ENCODE data around the gene UCK2.

The UCK2 gene

DNA sequence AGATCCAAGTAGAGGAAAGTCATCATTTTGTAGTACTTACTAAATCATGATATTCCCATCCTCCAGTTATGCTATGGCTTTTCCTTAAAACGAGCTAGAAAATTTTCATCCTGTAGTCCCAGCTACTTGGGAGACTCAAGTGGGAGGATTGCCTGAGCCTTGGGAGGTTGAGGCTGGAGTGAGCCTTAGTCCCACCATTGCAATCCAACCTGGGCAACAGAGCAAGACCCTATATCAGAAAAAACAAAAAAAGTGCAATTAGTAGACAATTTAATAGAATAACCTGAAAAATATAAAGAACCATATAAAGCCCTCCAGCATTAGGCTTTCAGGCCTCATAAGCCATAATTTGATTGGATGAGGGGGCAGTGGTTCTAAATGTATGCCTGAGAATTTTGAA is 6.8 kb downstream of the UCK2 start:
- no peak for DNase-seq (ENCODE audit: low read depth in 2 of 2)

- no peak for DNase-seq (ENCODE audit: low read depth in 2 of 2)
These were observed 7.5 kb downstream of the UCK2 start for GRCh38 chr1:165834881-165835280.

- no peak for DNase-seq (ENCODE audit: low read depth in 2 of 2)
These were observed 9.5 kb downstream of the UCK2 start for GRCh38 chr1:165836664-165837482.

DNA sequence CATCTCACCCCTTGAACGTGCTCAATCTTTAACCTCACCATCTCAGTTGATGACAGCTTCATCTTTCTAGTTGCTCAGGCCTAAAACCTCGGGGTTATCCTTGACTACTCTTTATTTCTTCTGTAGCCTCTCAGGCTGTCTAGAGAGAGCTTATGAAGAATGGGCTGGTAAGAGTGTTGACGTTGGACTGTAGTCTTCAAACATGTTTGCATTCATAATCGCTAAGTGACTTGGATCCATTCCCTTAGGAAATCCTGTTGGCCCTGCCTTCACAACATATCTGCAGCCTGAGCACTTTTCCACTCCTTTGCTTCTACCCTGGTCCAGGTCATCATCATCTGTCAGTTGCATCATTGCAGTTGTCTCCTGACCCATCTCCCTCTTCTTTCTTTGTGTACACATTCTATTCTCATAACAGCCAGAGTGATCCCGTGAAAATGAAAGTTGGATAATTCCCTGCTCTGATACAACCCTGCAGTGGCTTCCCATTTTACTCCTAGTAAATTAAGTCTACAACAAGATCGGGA is 10.5 kb downstream of the UCK2 start:
- no peak for DNase-seq (ENCODE audit: low read depth in 2 of 2)

GRCh38 chr1:165840423-165840822 is 13.0 kb downstream of the UCK2 start:
- no peak for DNase-seq (ENCODE audit: low read depth in 2 of 2)

DNA sequence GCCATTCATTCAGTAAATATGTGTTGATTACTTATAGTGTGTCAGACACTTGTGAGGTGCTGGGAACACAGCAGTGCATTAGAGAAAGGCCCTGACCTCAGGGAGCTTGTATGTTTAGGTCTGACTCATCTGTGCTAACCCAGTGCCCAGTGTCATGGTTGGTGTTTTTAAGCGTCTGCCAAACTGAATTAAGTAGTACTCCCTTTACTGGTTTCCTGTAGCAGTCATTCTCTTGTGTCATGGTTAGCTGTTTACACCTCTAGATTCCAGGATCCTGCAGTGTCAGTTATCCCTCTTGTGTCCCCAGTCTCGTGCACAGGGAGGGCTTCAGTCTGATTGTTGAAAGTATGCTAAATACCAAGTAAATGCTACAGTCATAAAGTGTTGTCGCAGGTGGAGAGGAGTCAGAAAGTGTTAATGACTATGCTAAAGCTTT is 14.2 kb downstream of the UCK2 start:
- DNase-seq (ENCODE audit: low read depth in 2 of 2) = no peak

DNA sequence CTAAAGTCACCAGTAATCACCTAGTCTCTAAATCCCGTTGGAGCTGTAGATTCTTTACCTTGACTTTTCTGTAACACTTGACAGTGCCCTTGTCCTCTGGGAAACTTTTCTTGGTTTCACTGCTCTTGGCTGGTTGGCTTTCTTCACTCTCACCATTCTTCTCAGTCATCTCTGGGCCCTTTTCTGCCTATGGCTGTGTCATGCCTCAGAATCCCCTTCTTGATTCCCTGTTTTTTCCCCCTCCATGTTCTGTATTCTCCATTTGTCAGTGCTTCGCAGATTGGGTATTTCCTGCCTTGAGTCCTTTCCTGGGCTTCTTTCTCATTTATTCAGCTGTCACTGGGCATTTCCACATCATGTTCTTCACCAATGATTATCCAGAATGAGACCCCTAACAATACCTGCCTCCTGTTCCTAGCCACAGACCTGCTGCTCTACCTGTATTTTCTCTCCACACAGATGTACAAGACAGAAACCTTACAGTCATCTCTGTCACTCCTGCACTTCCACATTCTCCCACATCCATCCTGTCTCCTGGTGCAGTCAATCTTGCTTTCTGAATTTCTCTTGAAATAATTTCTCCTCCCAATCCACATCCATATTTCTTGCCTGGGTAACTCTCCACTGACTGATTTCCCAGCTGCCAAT is 14.7 kb downstream of the UCK2 start:
- no peak for DNase-seq (ENCODE audit: low read depth in 2 of 2)

GRCh38 chr1:165842671-165843129 is 15.3 kb downstream of the UCK2 start:
- no peak for DNase-seq (ENCODE audit: low read depth in 2 of 2)

DNA sequence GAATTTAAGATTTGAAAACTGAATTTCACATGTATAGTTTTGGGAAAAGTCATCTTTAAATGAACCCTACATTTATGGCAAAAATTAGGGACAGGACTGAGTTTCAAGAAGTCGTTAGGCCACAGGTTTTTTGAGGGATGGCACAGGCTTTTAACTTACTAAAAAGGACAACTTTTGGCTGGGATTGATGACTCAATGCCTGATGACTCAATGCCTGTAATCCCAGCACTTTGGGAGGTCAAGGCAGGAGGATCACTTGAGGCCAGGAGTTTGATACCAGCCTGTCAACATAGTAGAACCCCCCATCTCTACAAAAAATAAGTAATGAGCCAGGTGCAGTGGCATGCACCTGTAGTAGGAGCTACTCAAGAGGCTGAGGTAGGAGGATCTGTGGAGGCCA is 15.9 kb downstream of the UCK2 start:
- DNase-seq (ENCODE audit: low read depth in 2 of 2) = no peak

DNA sequence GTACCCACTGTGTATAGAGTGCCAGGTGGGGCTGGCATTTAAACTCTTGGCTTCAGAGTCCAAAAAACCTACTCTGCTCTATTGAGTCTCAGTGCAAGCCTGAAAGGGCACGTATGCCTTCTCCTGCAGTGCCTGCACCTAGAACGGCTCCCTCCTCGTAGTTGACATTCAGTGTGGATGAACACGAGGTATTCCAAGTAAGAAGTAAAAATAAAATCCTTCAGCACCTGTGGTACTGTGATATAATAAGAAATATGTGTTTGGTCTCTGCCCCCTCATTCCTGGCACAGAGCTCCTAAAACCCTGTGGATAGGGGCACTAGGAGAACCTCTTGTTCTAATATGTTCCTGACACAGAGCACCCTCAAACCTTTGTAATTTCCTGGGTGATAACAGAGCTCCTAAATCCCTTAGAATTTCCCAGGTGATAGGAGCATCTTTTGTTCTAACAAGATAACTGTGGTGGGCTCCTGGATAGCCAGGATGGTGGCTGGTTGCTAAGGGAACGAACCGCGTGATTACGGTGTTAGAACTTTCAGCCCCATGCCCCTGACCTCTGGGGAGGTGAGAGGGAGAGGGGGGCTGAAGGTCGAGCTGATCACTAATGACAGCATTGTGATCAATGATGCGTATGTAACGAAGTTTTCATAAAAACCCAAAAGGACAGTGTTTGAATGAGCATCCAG is 16.8 kb downstream of the UCK2 start:
- no peak for DNase-seq (ENCODE audit: low read depth in 2 of 2)

DNA sequence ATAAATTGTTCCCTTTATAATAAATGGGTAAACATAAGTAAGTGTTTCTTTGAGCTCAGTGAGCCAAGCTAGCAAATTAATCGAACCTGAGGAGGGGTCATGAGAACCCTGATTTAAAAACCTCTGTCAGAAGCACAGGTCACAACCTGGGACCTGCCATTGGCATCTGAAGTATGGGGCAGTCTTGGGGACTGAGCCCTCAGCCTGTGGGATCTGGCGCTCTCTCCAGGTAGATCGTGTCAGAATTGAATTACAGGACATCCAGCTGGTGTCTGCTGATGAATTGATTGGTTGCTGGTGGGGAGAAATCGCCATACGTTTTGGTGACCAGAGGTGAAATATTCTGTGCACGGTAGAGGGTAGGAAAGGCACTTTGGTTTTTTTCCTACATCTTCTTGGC is 17.5 kb downstream of the UCK2 start:
- no peak for DNase-seq (ENCODE audit: low read depth in 2 of 2)

DNA sequence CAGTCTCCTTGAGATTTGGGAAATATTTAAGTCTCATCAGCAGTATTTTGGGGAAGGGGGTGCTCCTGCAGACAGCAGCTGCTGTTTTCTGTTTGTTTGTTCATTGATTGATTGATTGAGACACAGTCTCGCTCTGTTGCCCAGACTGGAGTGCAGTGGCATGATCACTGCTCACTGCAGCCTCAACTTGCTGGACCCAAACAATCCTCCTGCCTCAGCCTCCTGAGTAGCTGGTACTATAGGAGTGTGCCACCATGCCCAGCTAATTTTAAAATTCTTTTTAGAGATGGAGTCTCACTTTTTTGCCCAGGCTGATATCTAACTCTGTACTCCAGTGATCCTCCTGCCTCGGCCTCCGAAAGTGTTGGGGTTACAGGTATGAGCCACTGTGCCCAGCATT is 18.2 kb downstream of the UCK2 start:
- DNase-seq (ENCODE audit: low read depth in 2 of 2) = no peak

DNA sequence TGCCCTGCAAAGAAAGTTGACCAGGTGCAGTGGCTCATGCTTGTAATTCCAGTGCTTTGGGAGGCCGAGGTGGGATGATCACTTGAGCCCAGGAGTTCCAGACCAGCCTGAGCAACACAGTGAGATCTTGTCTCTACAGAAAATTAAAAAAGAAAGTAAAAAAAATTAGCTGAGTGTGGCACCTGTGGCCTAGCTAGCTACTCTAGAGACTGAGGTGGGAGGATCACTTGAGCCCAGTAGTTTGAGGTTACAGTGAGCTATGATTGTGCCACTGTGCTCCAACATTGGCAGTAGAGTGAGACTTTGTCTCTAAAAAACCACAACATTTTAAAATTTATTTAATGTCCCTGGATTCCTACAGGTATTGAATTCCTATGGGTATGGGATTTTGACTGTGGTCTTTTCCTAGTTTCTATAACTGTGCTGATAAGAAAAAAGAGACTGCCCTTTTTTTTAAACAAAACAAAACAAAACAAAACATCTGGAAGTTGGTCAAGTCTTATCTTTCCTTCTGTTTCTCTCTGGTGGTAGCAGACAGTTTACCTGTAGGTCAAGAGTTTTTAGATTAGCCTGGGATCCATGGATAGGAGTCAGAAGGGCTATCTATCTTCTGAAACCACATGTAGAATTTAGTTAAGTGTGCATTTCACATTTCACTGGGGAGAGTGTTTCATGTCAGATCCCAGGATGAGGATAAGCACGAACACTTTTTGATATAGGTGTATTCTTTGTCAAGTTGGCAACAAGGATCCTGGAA is 18.8 kb downstream of the UCK2 start:
- no peak for DNase-seq (ENCODE audit: low read depth in 2 of 2)

GRCh38 chr1:165847486-165847885 is 20.1 kb downstream of the UCK2 start:
- DNase-seq (ENCODE audit: low read depth in 2 of 2) = no peak

DNA sequence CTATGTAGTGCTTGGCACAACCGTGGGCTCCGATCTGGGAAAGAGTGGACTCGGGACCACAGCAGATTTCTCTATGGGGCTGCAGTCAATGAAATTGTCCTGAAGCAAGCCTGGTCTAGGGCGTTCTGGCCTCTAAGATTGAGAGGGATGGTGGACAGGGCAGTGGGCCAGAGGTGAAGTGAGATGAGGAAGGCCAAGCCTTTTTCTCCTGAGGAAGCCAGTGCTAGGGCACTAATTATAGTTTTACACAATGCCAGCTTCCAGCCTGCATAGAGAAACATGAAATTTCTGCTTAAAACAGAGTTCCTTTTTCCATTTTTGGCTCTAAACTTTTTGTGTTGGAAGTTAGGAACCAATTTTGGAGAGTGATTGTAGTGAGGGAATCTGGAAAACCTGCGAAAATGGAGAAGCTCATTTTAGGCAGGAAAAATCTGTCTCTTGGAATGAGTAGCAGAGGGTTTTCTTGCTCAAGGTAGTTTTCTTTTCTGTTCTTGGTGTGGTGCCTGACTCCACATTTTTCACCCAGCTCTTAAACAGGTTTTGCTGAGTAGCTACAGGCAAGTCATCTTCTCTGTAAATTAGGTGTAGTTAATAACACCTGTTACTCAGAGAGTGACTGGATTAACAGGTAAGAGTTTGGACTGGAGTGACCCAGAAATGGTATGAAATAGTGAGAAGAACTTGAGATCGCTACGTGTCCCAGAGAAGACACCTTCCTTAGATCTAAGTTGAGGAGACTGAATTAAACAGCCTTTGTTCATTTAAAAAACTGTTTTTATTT is 22.1 kb downstream of the UCK2 start:
- no peak for DNase-seq (ENCODE audit: low read depth in 2 of 2)

DNA sequence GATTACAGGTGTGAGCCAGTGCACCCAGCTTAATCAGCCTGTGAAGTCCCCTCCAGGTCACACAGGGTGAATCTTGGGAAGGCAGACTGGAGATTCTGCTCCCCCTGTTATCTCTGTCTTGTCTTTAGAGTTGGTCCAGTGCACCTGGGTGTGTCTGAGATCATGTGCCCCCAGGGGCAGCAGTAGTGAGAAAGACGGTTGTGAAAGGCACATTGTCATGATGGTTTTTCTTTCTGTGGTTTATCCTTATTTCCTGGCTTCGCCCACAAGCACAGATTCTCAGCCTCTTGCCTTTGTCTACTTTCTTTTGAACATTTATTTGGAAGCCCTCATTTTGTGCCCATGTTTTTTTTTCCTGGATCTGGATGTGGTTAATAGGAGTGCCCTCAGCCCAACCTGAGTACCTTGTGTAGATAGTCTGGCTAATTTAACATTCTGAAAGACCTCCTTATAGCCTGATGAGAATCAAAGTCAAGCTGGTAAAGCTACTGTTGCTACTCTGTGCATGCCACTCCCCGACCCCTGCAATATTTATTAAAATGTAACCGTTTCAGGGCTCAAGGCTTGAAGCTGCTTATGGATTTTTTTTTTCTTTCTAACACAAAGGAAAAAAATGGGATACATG is 23.7 kb downstream of the UCK2 start:
- DNase-seq (ENCODE audit: low read depth in 2 of 2) = no peak

DNA sequence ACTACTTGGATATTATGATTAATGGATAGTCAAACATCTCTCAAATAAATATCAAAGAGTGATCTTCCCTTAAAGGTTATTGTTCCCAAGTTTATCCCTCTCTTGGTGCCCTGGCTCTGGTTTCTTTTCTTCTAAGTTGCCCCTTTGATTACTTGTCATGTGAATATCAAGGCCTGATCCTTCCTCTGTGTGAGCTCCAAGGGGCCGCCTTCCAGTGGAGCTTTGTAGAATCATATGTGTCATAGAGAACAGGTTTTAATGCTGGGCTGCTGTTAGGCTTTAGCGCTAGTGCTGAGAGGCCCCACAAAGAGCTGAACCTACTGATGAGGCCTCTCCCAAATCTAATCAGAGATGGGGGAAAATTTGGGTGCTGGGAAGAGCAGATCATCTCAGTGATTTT is 25.5 kb downstream of the UCK2 start:
- DNase-seq (ENCODE audit: low read depth in 2 of 2) = no peak

DNA sequence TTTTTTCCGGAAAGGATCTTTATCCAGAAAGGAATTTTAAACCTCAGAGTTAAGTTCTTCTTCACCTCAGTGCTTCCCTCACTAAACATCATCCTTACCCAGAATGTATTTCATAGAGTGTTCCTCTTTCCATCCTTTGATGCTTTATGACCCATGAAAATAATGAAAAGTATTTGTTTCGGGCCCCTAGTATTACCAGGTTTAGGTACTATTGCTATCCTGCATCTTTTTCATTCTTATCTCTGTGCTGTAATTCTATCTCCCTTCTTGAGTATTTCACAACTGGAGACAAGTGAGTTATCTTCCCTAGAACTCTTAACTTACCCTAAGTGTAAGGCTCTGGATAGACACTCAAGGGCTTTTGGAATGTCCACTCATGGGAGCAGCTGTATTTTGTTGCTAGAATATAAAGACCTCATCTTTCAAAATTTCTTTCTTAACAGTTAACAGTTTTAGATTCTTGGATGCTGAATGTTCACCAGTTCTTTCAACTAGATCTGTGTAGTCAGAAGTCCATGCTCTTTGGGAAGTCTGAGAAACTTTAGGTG is 26.2 kb downstream of the UCK2 start:
- DNase-seq (ENCODE audit: low read depth in 2 of 2) = no peak

DNA sequence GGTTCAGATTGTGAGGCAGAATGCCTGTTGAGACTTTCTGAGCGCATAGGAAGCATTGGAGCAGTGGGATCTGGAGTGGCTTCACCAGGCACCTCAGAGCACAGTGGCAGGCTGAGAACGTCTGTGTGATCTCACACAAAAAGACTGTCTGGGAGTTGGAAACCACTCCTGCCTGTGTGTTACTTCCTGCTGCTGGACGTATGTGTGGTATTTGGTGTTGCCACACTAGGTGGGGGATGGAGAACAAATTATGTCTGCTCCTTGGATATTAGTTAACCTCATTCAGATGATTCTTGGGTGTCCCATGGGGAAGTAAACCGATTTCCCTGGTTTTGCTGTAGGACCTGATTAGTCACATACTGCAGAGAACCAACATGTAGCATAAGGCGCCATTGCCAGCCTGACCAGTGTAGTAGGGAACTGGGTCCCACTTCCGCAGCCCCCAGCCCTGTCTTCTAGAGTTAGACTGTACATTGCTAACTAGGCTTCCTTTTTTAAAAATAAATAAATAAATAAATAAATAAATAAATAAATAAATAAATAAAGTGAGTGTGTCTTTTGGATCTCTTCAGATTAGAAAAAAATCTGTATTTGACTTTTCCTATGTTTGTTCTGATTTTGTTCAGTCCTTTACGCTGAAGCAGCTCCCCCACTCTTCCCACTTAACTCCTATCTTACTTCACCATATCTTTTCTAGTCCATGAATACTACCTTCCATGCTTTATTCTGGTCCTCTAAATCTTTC is 26.9 kb downstream of the UCK2 start:
- no peak for DNase-seq (ENCODE audit: low read depth in 2 of 2)

Data from stimulated activated CD8-positive, alpha-beta memory T cell treated with anti-CD3 and anti-CD28 coated beads, Interleukin-2, amount 100 ng/mL, for 48 hours (primary cell).